Trophoblast cell (in vitro differentiated cells and primary cell): Measurements from ENCODE around the gene C15orf39.
A peak's percentile ranks its signal among the peaks of the same experiment; 100 is the strongest.

ENCODE experiments used
- DNase-seq, 2 donors: peaks; one replicate each; pipeline ENCODE4 v3.0.0-alpha.2; 2016
- H2AFZ ChIP-seq: 2 replicates; pipeline ENCODE4 v1.6.1; 2013; ENCODE audit warnings: low read length, moderate library complexity, mild to moderate bottlenecking; ENCODE audit not compliant: insufficient read depth, poor library complexity
- H2AK5ac ChIP-seq: 2 replicates; pipeline ENCODE4 v1.6.1; 2013; ENCODE audit warnings: mild to moderate bottlenecking, low read length
- H2BK120ac ChIP-seq: 2 replicates; pipeline ENCODE4 v1.6.1; 2013; ENCODE audit warnings: low read length, mild to moderate bottlenecking, moderate library complexity; ENCODE audit not compliant: insufficient read depth, poor library complexity
- H2BK12ac ChIP-seq: 2 replicates; pipeline ENCODE4 v1.6.1; 2013; ENCODE audit warnings: mild to moderate bottlenecking, low read length, moderate library complexity
- H2BK5ac ChIP-seq: 2 replicates; pipeline ENCODE4 v1.6.1; 2013; ENCODE audit warnings: low read length, low read depth, moderate library complexity, mild to moderate bottlenecking; ENCODE audit not compliant: poor library complexity
- H3K14ac ChIP-seq: 2 replicates; pipeline ENCODE4 v1.6.1; 2013; ENCODE audit warnings: mild to moderate bottlenecking, low read length
- H3K18ac ChIP-seq: 2 replicates; pipeline ENCODE4 v1.6.1; 2013; ENCODE audit warnings: mild to moderate bottlenecking, low read length
- H3K23ac ChIP-seq: 2 replicates; pipeline ENCODE4 v1.6.1; 2013; ENCODE audit warnings: low read length
- H3K27ac ChIP-seq: 2 replicates; pipeline ENCODE4 v1.5.1; 2013; ENCODE audit warnings: low read depth, mild to moderate bottlenecking, inconsistent platforms, low read length, moderate library complexity
- H3K27me3 ChIP-seq: 2 replicates; pipeline ENCODE4 v1.6.1; 2013; ENCODE audit warnings: inconsistent platforms, mild to moderate bottlenecking, low read length, moderate library complexity; ENCODE audit not compliant: insufficient read depth
- H3K36me3 ChIP-seq, 2 experiments: 1 replicate in 1 of 2; 2 replicates in 1 of 2; pipeline ENCODE4 v1.6.1; 2013; ENCODE audit warnings: low read length in 2 of 2, mild to moderate bottlenecking in 2 of 2, moderate library complexity in 1 of 2; ENCODE audit not compliant: insufficient read depth in 2 of 2, control insufficient read depth in 1 of 2
- H3K4ac ChIP-seq: 2 replicates; pipeline ENCODE4 v1.6.1; 2013; ENCODE audit warnings: low read depth, mild to moderate bottlenecking, low read length, moderate library complexity
- H3K4me1 ChIP-seq, 2 experiments: 1 replicate in 1 of 2; 2 replicates in 1 of 2; pipeline ENCODE4 v1.6.1; 2013; ENCODE audit warnings: low read length in 2 of 2, mild to moderate bottlenecking in 2 of 2, moderate library complexity in 1 of 2; ENCODE audit not compliant: insufficient read depth in 2 of 2, control insufficient read depth in 1 of 2
- H3K4me2 ChIP-seq: 2 replicates; pipeline ENCODE4 v1.6.1; 2013; ENCODE audit warnings: inconsistent platforms, mild to moderate bottlenecking, low read length, moderate library complexity
- H3K4me3 ChIP-seq: 2 replicates; pipeline ENCODE4 v1.5.1; 2013; ENCODE audit warnings: mild to moderate bottlenecking, low read depth, low read length, inconsistent platforms
- H3K79me1 ChIP-seq: one replicate; pipeline ENCODE4 v1.6.1; 2013; ENCODE audit warnings: low read length
- H3K79me2 ChIP-seq: 2 replicates; pipeline ENCODE4 v1.6.1; 2013; ENCODE audit warnings: low read length, mild to moderate bottlenecking; ENCODE audit not compliant: control insufficient read depth, insufficient read depth, poor library complexity
- H3K9ac ChIP-seq: 2 replicates; pipeline ENCODE4 v1.6.1; 2013; ENCODE audit warnings: mild to moderate bottlenecking, low read length
- H3K9me3 ChIP-seq: 2 replicates; pipeline ENCODE4 v1.6.1; 2013; ENCODE audit warnings: low read depth, mild to moderate bottlenecking, control low read depth, inconsistent platforms, low read length; ENCODE audit not compliant: insufficient read depth
- H4K12ac ChIP-seq: 2 replicates; pipeline ENCODE4 v1.6.1; 2013; ENCODE audit warnings: low read depth, mild to moderate bottlenecking, low read length, moderate library complexity
- H4K8ac ChIP-seq: 2 replicates; pipeline ENCODE4 v1.6.1; 2013; ENCODE audit warnings: low read depth, mild to moderate bottlenecking, low read length, moderate library complexity
- H4K91ac ChIP-seq: one replicate; pipeline ENCODE4 v1.6.1; 2013; ENCODE audit warnings: low read depth, mild to moderate bottlenecking, low read length, moderate library complexity
- WGBS: extraction: QIAGEN DNeasy Blood & Tissue Kit; methylation state at CpG from one replicate; pipeline ENCODE4 v1.1.7; 2013; ENCODE audit warnings: missing lambda C conversion rate; ENCODE audit not compliant: insufficient read length, insufficient coverage; ENCODE audit errors: extremely low coverage; 5-methylcytosine and 5-hydroxymethylcytosine counted together

The C15orf39 gene

DNA sequence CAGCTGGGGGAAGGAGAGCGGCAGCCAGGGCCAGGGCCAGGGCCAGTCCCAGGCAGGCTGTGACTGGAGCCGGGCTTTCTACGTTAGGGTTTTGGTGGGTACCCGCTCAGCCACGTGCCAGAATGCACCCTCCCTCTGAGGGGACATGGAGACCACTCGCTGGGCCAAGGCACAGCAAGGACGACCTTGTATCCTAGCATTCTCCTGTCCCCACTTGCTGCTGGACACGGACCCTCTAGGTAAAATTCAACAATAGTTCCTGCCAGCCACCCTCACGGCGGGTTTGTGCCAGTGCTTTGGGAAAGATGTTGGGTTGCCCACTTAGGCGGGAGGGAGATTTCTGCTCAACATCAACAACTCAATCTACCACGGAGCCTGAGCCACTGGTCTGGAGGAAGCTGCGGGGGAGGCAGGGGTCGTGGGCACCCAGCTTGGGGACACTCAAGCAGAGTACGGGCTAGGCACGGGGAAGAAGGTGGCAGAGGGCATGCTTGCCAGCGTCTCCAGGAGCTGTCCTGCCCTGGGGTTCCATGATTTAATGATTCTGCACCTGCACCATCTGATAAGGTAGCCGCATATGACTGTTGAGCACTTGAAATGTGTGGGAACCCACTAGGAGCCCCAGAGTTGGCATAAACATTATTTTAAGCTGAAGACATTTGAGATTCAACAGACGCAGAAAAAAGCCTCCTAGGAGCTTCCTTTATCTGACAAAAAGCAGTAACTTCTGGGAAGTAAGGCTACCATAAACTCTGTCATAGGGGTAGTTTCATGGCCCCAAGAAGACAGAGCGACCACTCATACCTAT is 22.5 kb upstream of the C15orf39 start:
- H3K27me3 ChIP-seq, result peaks cover 7% of the 10 kb centered on the region
- no peak overlapping the region for H3K4ac ChIP-seq
- H2AK5ac ChIP-seq, result no peak overlapping the region
- H3K79me1 ChIP-seq, result no peaks in the 10 kb centered on the region
- WGBS, result no CpG with 5 or more reads among the region's 20 CpGs
- H3K9me3 ChIP-seq, result no peaks in the 10 kb centered on the region
- H4K91ac ChIP-seq, result no peak overlapping the region
- H2AFZ ChIP-seq, result no peak overlapping the region
- H3K79me2 ChIP-seq, result no peaks in the 10 kb centered on the region
- peaks cover 7 to 10% of the 10 kb centered on the region in 2 experiments for H3K4me1 ChIP-seq
- no peak overlapping the region for H3K18ac ChIP-seq
- peak overlapping the region; percentile 51 for H3K4me2 ChIP-seq
- no peak overlapping the region for H3K4me3 ChIP-seq
- H3K9ac ChIP-seq, result no peak overlapping the region
- no peak overlapping the region for H4K12ac ChIP-seq
- H2BK120ac ChIP-seq, result no peak overlapping the region
- no peak overlapping the region for H2BK12ac ChIP-seq
- no peak overlapping the region for H3K27ac ChIP-seq
- no peak overlapping the region for H3K23ac ChIP-seq
- no peak overlapping the region for H3K14ac ChIP-seq
- H3K36me3 ChIP-seq, result no peaks in the 10 kb centered on the region
- H4K8ac ChIP-seq, result no peak overlapping the region
- H2BK5ac ChIP-seq, result no peak overlapping the region
- no peak for DNase-seq

DNA sequence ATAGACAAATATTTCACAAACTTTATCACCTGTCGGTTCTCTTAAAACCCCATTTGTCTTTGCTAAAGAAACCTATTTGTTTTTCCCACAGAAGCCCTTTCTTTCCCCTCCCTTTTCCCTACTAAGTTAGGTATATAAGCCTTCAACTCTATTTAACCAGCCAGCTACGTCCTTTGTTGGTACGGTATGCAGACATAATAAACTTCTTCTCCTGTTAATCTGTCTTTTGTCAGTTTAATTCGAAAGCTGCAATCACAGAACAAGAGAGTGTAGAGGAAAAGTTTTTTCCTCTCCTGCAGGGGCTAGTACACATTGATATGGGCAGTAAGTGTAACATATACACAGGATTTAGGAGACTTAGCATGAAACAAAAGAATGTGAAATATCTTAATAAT is 21.9 kb upstream of the C15orf39 start:
- Histone ChIP-seq H3K14ac (no peak overlapping the region), H3K79me1 (no peaks in the 10 kb centered on the region), H3K36me3 (no peaks in the 10 kb centered on the region), H3K9ac (no peak overlapping the region), H3K79me2 (no peaks in the 10 kb centered on the region), H3K23ac (no peak overlapping the region), H3K9me3 (peaks cover 4% of the 10 kb centered on the region), H3K27me3 (peaks cover 7% of the 10 kb centered on the region), H2BK120ac (no peak overlapping the region), H3K18ac (no peak overlapping the region), H2BK5ac (no peak overlapping the region), H4K8ac (no peak overlapping the region), H3K4me2 (no peak overlapping the region), H2AK5ac (no peak overlapping the region), H3K4me3 (no peak overlapping the region), H3K4me1 (peaks cover 7 to 10% of the 10 kb centered on the region in 2 experiments), H4K91ac (no peak overlapping the region), H2BK12ac (no peak overlapping the region), H2AFZ (no peak overlapping the region), H3K27ac (no peak overlapping the region), H4K12ac (no peak overlapping the region), H3K4ac (no peak overlapping the region)
- no peak for DNase-seq
- whole genome bisulfite sequencing, result no CpG with 5 or more reads among the region's 4 CpGs

DNA sequence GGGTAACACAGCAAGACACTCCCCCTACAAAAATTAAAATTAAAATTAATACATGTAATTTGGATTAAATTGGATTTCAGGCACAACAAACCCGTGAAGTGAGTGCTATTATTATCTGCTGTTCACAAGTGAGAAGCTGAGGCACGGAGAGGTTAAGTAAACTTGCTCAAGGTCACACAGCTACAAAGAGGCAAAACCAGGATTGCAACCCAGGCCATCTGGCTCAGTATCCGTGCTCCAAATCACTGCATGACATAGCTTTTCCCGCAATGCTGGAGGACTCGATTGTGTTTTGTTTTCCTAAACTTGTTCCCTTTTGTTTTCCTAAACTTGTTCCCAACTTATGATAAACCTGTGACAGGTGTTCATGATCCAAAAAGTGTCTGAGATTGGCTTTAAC is 19.9 kb upstream of the C15orf39 start:
- H4K12ac ChIP-seq, result no peak overlapping the region
- no peak overlapping the region for H3K4me2 ChIP-seq
- H3K36me3 ChIP-seq, result no peaks in the 10 kb centered on the region
- no peak overlapping the region for H2BK12ac ChIP-seq
- H2BK5ac ChIP-seq, result no peak overlapping the region
- H4K91ac ChIP-seq, result no peak overlapping the region
- H4K8ac ChIP-seq, result no peak overlapping the region
- no peak overlapping the region for H3K14ac ChIP-seq
- H2BK120ac ChIP-seq, result no peak overlapping the region
- H3K18ac ChIP-seq, result no peak overlapping the region
- H3K79me1 ChIP-seq, result no peaks in the 10 kb centered on the region
- no peak overlapping the region for H3K23ac ChIP-seq
- DNase-seq, result no peak
- no peak overlapping the region for H2AFZ ChIP-seq
- no CpG with 5 or more reads among the region's 5 CpGs for WGBS
- peaks cover 7 to 10% of the 10 kb centered on the region in 2 experiments for H3K4me1 ChIP-seq
- peaks cover 4% of the 10 kb centered on the region for H3K9me3 ChIP-seq
- no peak overlapping the region for H3K9ac ChIP-seq
- H3K4me3 ChIP-seq, result no peak overlapping the region
- no peak overlapping the region for H3K4ac ChIP-seq
- H3K79me2 ChIP-seq, result no peaks in the 10 kb centered on the region
- no peak overlapping the region for H3K27ac ChIP-seq
- H2AK5ac ChIP-seq, result no peak overlapping the region
- peaks cover 7% of the 10 kb centered on the region for H3K27me3 ChIP-seq

GRCh38 chr15:75182187-75183131 is 19.2 kb upstream of the C15orf39 start:
- H4K12ac ChIP-seq, result no peak overlapping the region
- H2AK5ac ChIP-seq, result no peak overlapping the region
- no peak overlapping the region for H3K27ac ChIP-seq
- H2BK120ac ChIP-seq, result no peak overlapping the region
- no peak overlapping the region for H2BK5ac ChIP-seq
- no peaks in the 10 kb centered on the region for H3K79me2 ChIP-seq
- no peaks in the 10 kb centered on the region for H3K79me1 ChIP-seq
- no peak overlapping the region for H3K14ac ChIP-seq
- H3K27me3 ChIP-seq, result peaks cover 7% of the 10 kb centered on the region
- H4K8ac ChIP-seq, result no peak overlapping the region
- H3K4me3 ChIP-seq, result no peak overlapping the region
- no peak overlapping the region for H3K4me2 ChIP-seq
- no peaks in the 10 kb centered on the region for H3K36me3 ChIP-seq
- peaks cover 7 to 10% of the 10 kb centered on the region in 2 experiments for H3K4me1 ChIP-seq
- H2BK12ac ChIP-seq, result no peak overlapping the region
- no peak overlapping the region for H3K9ac ChIP-seq
- H3K23ac ChIP-seq, result no peak overlapping the region
- DNase-seq, result no peak
- H4K91ac ChIP-seq, result no peak overlapping the region
- no peak overlapping the region for H2AFZ ChIP-seq
- no peak overlapping the region for H3K18ac ChIP-seq
- no peak overlapping the region for H3K4ac ChIP-seq
- H3K9me3 ChIP-seq, result peaks cover 4% of the 10 kb centered on the region
- WGBS, result no CpG with 5 or more reads among the region's 12 CpGs
